Mammary epithelial cell (primary cell): ENCODE results near the gene CACTIN.

Source experiments
- EZH2 ChIP-seq: IDR thresholded peaks from 2 replicates; pipeline ENCODE4 v1.6.1; 2012; ENCODE audit warnings: low read length, inconsistent platforms, borderline replicate concordance
- TF ChIP-seq, protein P1 (sequence below), 2 donors: IDR thresholded peaks in 1 of 2; conservative IDR thresholded peaks in 1 of 2; 2 replicates each; pipeline ENCODE4 v1.5.1; 2011 to 2012; ENCODE audit warnings: inconsistent platforms in 2 of 2, low read length in 2 of 2, mild to moderate bottlenecking in 2 of 2, control low read depth in 1 of 2, low read depth in 1 of 2; ENCODE audit not compliant: insufficient read depth in 1 of 2; ENCODE audit errors: extremely low read depth in 1 of 2

DNA sequence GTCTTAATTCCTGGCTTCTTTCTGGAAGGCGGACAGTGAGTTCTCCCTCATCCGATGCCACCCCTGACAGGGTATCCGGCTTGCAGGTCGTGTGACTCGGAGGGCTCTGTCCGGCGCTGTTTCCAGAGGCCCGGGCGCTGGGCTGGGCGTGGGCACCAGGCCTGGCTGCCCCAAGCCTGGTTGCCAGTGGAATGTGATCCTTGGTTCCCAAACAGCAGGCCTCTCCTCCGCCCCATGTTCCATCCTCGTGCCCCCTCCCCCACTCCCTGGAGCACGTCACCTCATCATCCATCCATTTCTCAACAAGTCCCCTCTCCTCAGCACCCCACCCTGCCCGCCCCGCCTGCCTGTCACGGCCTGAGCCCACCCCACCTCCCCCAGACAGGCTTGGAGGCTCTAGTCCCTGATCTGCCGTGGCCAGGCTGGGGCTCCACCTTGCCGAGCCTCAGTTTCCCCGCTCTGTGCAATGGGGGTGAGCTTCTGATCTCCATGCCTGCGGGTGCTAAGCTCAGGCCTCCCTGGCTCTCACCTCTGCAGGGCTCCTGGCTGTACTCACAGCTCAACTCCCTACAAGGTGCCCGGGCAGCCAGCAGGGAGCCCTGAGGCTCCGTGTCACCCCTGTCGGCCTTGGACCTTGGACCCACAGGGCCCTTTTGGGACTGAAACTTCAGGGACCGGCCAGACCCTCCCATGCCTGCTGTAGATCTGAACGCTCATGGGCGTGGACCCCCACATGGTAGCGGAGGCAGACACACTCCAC, 22.2 kb downstream of the CACTIN start:
- TF ChIP-seq EZH2, result no peak
- TF ChIP-seq, protein P1, sequence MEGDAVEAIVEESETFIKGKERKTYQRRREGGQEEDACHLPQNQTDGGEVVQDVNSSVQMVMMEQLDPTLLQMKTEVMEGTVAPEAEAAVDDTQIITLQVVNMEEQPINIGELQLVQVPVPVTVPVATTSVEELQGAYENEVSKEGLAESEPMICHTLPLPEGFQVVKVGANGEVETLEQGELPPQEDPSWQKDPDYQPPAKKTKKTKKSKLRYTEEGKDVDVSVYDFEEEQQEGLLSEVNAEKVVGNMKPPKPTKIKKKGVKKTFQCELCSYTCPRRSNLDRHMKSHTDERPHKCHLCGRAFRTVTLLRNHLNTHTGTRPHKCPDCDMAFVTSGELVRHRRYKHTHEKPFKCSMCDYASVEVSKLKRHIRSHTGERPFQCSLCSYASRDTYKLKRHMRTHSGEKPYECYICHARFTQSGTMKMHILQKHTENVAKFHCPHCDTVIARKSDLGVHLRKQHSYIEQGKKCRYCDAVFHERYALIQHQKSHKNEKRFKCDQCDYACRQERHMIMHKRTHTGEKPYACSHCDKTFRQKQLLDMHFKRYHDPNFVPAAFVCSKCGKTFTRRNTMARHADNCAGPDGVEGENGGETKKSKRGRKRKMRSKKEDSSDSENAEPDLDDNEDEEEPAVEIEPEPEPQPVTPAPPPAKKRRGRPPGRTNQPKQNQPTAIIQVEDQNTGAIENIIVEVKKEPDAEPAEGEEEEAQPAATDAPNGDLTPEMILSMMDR (conservative IDR thresholded peaks at IDR 0.05 in 1 of 2, IDR thresholded peaks at IDR 0.05 in 1 of 2; ENCODE audit: extremely low read depth in 1 of 2, insufficient read depth in 1 of 2, low read depth in 1 of 2, low read length in 2 of 2), result no peak
